Measurements from ENCODE around the gene KPTN.

DNA sequence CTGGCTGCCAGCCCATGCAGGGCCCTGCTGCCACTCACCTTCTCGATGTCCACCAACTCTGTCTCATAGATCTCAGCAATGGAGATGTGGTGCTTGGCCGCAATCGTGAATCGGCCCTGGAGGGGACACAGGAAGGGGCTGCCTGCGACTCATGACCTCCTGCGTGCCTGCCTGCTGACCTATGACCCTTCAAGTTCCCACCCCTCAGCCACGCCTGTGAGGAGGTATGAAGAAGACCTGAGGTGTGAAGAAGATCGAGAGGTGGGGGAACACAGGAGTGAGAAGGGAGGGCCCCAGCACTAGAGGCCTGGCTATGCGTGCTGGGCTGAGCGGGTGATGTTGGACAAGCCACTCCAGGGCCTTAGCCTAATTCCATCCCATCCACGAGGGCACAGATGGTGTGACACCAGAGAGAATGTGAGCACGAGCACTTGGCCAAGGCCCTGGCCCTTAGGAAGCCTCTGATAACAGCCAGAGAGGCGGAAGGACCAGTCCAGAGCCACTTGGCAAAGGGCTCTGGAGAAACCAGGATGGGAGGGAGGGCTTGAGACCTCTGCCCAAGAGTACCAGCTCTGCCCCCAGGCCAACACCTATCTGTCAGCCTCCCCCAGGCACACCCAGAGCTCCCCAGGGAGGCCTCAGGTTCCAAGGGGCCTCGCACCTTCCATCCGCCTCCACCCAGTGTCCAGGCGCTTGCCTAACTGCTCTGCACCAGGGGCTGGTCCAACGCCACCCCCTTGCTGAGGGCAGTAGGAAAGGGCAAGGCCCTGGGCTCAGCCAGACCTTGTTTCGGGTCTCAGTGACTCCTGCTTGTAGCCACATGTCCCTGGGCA is 9.6 kb upstream of the KPTN start:
- TF ChIP-seq, protein P1, sequence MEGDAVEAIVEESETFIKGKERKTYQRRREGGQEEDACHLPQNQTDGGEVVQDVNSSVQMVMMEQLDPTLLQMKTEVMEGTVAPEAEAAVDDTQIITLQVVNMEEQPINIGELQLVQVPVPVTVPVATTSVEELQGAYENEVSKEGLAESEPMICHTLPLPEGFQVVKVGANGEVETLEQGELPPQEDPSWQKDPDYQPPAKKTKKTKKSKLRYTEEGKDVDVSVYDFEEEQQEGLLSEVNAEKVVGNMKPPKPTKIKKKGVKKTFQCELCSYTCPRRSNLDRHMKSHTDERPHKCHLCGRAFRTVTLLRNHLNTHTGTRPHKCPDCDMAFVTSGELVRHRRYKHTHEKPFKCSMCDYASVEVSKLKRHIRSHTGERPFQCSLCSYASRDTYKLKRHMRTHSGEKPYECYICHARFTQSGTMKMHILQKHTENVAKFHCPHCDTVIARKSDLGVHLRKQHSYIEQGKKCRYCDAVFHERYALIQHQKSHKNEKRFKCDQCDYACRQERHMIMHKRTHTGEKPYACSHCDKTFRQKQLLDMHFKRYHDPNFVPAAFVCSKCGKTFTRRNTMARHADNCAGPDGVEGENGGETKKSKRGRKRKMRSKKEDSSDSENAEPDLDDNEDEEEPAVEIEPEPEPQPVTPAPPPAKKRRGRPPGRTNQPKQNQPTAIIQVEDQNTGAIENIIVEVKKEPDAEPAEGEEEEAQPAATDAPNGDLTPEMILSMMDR (IDR thresholded peaks at IDR 0.05; ENCODE audit: low read depth, low read length, poor library complexity, severe bottlenecking): no peak
- no peak for TF ChIP-seq EZH2phosphoT487 (IDR thresholded peaks at IDR 0.05; ENCODE audit: borderline replicate concordance, low read length)

Measured in DOHH2 (cell line).